ENCODE measurements around the gene EVI5.
"Not testable (repeated sequence)": the region's sequence is repeated elsewhere in the genome, so short reads cannot be mapped to it uniquely, and the experiment has no call there.

The EVI5 gene

DNA sequence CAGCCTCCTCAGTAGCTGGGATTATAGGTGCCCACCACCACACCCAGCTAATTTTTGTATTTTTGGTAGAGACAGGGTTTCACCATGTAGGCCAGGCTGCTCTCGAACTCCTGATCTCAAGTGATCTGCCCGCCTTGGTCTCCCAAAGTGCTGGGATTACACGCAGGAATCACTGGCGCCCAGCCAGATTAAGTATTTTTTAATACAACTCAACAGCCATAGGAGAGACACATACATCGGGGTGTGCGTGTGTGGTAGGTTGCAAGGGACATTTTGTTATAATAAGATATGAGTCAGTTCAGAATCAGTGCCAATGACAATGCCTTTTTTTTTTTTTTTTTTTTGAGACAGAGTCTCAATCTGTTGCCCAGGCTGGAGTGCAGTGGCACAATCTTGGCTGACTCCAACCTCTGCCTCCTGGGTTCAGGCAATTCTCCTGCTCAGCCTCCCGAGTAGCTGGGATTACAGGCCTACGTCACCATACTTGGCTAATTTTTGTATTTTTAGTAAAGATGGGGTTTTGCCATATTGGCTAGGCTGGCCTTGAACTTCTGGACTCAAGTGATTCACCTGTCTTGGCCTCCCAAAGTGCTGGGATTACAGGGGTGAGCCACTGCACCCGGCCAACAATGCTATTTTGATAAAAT is 259.8 kb downstream of the EVI5 start:
- not testable (repeated sequence) for H3K27me3 ChIP-seq (ENCODE audit: insufficient read depth, low read length); H2AFZ ChIP-seq (ENCODE audit: low read length, unreplicated experiment); H3K79me2 ChIP-seq (ENCODE audit: control insufficient read depth, insufficient read depth, low read length, unreplicated experiment); H3K4me3 ChIP-seq (ENCODE audit: low read depth, low read length); H3K4me1 ChIP-seq (ENCODE audit: control insufficient read depth, insufficient read depth, low read length, unreplicated experiment); H3K27ac ChIP-seq (ENCODE audit: low read depth, low read length); H3K36me3 ChIP-seq (ENCODE audit: insufficient read depth, low read length)

DNA sequence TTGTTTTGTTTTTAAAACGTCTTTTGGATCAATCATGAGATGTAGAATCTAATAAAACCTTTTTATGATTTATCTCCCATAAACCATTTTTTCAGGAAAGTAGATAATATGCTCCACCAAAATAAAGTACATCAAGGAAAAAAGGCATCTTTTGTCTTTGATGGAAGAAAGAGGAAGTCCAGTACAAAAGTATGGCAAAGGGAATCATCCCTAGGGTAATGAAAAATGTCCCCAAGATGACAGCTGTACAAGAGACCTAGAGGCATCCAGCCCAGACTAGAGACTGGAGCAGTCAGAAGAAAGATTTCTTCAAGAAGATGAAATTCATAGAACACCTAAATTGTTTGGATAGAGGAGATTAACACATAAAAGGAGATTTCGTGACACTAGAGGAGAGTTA is 265.9 kb downstream of the EVI5 start:
- Histone ChIP-seq H3K4me1 (ENCODE audit: control insufficient read depth, insufficient read depth, low read length, unreplicated experiment) (no peaks in the 10 kb centered on the region), H3K36me3 (ENCODE audit: insufficient read depth, low read length) (peaks cover 4% of the 10 kb centered on the region; the same call in 1 of the 2 replicates), H3K79me2 (ENCODE audit: control insufficient read depth, insufficient read depth, low read length, unreplicated experiment) (no peaks in the 10 kb centered on the region)

DNA sequence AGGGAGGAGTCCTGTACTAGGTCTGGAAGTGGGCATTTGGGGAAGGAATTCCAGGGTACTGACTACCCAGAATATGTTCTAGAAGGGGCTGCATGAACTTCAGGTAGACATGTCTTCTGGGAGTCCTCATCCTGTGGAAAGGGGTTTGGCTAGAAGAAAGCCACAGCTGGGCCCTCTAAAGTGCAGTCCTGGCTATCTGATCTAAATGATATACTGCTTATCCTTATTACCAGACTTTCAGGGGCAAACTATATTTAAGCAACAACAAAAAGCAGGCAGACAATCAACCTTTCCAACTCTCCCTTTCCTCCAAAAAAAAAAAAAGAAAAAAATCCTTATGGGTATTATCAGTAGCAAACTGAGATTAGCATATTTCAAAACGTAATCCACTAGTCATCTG is 268.3 kb downstream of the EVI5 start:
- Histone ChIP-seq H3K36me3 (ENCODE audit: insufficient read depth, low read length) (peaks cover 4% of the 10 kb centered on the region; the same call in 1 of the 2 replicates), H3K27ac (ENCODE audit: low read depth, low read length) (no peak overlapping the region)

More for the DNA sequence above, 265.9 kb downstream of the EVI5 start:
- Histone ChIP-seq H3K4me3 (ENCODE audit: low read depth, low read length) (no peak overlapping the region), H2AFZ (ENCODE audit: low read length, unreplicated experiment) (no peak overlapping the region), H3K27me3 (ENCODE audit: insufficient read depth, low read length) (no peaks in the 10 kb centered on the region), H3K27ac (ENCODE audit: low read depth, low read length) (no peak overlapping the region)

GRCh38 chr1:92515796-92516201 is 269.1 kb downstream of the EVI5 start:
- Histone ChIP-seq H3K27ac (ENCODE audit: low read depth, low read length) (no peak overlapping the region), H3K4me3 (ENCODE audit: low read depth, low read length) (no peak overlapping the region)

More for the DNA sequence above, 268.3 kb downstream of the EVI5 start:
- H3K4me3 ChIP-seq (ENCODE audit: low read depth, low read length): no peak overlapping the region
- H3K79me2 ChIP-seq (ENCODE audit: control insufficient read depth, insufficient read depth, low read length, unreplicated experiment): no peaks in the 10 kb centered on the region
- no peaks in the 10 kb centered on the region for H3K27me3 ChIP-seq (ENCODE audit: insufficient read depth, low read length)
- no peak overlapping the region for H2AFZ ChIP-seq (ENCODE audit: low read length, unreplicated experiment)
- no peaks in the 10 kb centered on the region for H3K4me1 ChIP-seq (ENCODE audit: control insufficient read depth, insufficient read depth, low read length, unreplicated experiment)

DNA sequence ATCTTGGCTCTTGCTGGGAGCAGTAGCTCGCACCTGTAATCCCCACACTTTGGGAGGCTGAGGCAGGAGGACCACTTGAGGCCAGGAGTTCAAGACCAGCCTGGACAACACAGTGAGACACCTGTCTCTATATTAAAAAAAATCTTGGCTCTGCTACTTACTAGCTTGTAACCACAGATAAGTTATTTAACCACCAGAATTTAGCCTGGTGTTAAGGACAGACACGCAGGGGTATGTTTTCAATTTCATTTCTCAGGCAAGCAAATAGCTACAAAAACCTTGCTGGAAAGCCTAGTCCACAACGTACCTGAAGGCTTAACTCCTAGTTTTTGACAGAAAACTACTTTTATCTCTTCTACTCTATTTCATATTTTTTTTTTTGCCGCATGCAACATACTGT is 273.4 kb downstream of the EVI5 start:
- H3K79me2 ChIP-seq (ENCODE audit: control insufficient read depth, insufficient read depth, low read length, unreplicated experiment): no peaks in the 10 kb centered on the region
- no peak overlapping the region for H3K27ac ChIP-seq (ENCODE audit: low read depth, low read length)
- H3K27me3 ChIP-seq (ENCODE audit: insufficient read depth, low read length): no peaks in the 10 kb centered on the region
- no peak overlapping the region for H2AFZ ChIP-seq (ENCODE audit: low read length, unreplicated experiment)
- H3K4me3 ChIP-seq (ENCODE audit: low read depth, low read length): no peak overlapping the region
- H3K4me1 ChIP-seq (ENCODE audit: control insufficient read depth, insufficient read depth, low read length, unreplicated experiment): no peaks in the 10 kb centered on the region
- H3K36me3 ChIP-seq (ENCODE audit: insufficient read depth, low read length): no peaks in the 10 kb centered on the region

More at GRCh38 chr1:92515796-92516201, 269.1 kb downstream of the EVI5 start:
- H3K79me2 ChIP-seq (ENCODE audit: control insufficient read depth, insufficient read depth, low read length, unreplicated experiment): no peaks in the 10 kb centered on the region
- no peak overlapping the region for H2AFZ ChIP-seq (ENCODE audit: low read length, unreplicated experiment)
- H3K4me1 ChIP-seq (ENCODE audit: control insufficient read depth, insufficient read depth, low read length, unreplicated experiment): no peaks in the 10 kb centered on the region
- no peaks in the 10 kb centered on the region for H3K27me3 ChIP-seq (ENCODE audit: insufficient read depth, low read length)
- H3K36me3 ChIP-seq (ENCODE audit: insufficient read depth, low read length): peaks cover 4% of the 10 kb centered on the region; the same call in 1 of the 2 replicates

GRCh38 chr1:92509619-92510018 is 275.3 kb downstream of the EVI5 start:
- H2AFZ ChIP-seq (ENCODE audit: low read length, unreplicated experiment): no peak overlapping the region
- no peaks in the 10 kb centered on the region for H3K27me3 ChIP-seq (ENCODE audit: insufficient read depth, low read length)
- H3K79me2 ChIP-seq (ENCODE audit: control insufficient read depth, insufficient read depth, low read length, unreplicated experiment): no peaks in the 10 kb centered on the region
- H3K4me1 ChIP-seq (ENCODE audit: control insufficient read depth, insufficient read depth, low read length, unreplicated experiment): no peaks in the 10 kb centered on the region
- no peak overlapping the region for H3K27ac ChIP-seq (ENCODE audit: low read depth, low read length)
- no peak overlapping the region for H3K4me3 ChIP-seq (ENCODE audit: low read depth, low read length)
- no peaks in the 10 kb centered on the region for H3K36me3 ChIP-seq (ENCODE audit: insufficient read depth, low read length)

DNA sequence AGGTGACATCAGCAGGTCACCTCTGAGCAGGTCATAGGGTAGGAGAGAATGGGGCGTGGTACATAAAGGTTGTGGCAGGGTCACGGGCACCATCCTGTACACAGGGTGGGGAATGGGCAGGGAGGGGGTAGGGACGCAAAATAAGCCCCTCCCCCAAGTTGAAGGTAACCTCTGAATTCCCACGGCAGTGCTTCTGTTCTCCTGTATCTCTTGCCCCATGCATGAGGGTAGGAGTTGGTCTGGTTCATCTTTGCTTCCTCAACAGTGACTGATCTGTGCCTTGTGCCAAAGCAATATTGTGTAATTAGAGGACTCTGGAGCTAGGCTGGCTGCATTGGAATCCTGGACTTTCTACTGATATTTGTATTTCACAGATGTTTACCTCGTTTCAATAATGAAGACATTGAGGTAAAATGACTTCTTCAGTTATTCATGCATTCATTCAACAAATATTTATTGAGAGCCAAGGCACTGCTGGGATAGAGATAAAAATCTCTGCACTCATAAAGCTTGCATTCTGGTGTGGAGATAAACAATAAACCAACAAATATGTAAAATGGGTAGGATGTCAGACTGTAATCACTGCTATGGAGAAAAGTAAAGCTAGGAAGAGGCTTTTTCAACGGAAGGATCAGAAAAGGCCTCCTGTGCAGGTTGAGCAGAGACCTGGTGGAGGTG is 279.8 kb downstream of the EVI5 start:
- Histone ChIP-seq H3K27me3 (ENCODE audit: insufficient read depth, low read length) (no peaks in the 10 kb centered on the region), H3K79me2 (ENCODE audit: control insufficient read depth, insufficient read depth, low read length, unreplicated experiment) (no peaks in the 10 kb centered on the region), H3K4me3 (ENCODE audit: low read depth, low read length) (no peak overlapping the region), H3K4me1 (ENCODE audit: control insufficient read depth, insufficient read depth, low read length, unreplicated experiment) (peaks cover 12% of the 10 kb centered on the region), H3K27ac (ENCODE audit: low read depth, low read length) (no peak overlapping the region), H3K36me3 (ENCODE audit: insufficient read depth, low read length) (no peaks in the 10 kb centered on the region), H2AFZ (ENCODE audit: low read length, unreplicated experiment) (no peak overlapping the region)

- no peaks in the 10 kb centered on the region for H3K36me3 ChIP-seq (ENCODE audit: insufficient read depth, low read length)
- no peak overlapping the region for H2AFZ ChIP-seq (ENCODE audit: low read length, unreplicated experiment)
- H3K27ac ChIP-seq (ENCODE audit: low read depth, low read length): no peak overlapping the region
- H3K4me1 ChIP-seq (ENCODE audit: control insufficient read depth, insufficient read depth, low read length, unreplicated experiment): peaks cover 12% of the 10 kb centered on the region
- H3K4me3 ChIP-seq (ENCODE audit: low read depth, low read length): no peak overlapping the region
- no peaks in the 10 kb centered on the region for H3K27me3 ChIP-seq (ENCODE audit: insufficient read depth, low read length)
- H3K79me2 ChIP-seq (ENCODE audit: control insufficient read depth, insufficient read depth, low read length, unreplicated experiment): no peaks in the 10 kb centered on the region
Observed at GRCh38 chr1:92504291-92505014, 280.5 kb downstream of the EVI5 start.

DNA sequence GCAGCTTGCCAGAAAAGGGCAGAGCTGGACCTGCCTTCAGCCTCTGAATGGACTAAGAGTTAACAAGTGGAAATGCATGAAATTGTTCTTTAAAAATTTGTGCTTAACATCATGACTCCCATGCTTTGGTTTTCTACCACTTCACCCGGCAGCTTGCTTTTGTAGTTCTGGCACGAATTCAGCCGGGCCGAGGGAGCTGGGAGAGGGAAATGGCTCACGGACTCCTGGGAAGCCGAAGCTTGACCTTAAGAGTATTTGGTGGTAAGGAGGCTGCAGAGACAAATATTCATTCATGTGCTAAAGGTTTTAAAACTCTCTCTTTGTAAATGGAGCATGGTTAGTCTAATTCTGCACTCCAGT is 281.0 kb downstream of the EVI5 start:
- no peaks in the 10 kb centered on the region for H3K79me2 ChIP-seq (ENCODE audit: control insufficient read depth, insufficient read depth, low read length, unreplicated experiment)
- no peak overlapping the region for H3K27ac ChIP-seq (ENCODE audit: low read depth, low read length)
- peaks cover 12% of the 10 kb centered on the region for H3K4me1 ChIP-seq (ENCODE audit: control insufficient read depth, insufficient read depth, low read length, unreplicated experiment)
- no peaks in the 10 kb centered on the region for H3K36me3 ChIP-seq (ENCODE audit: insufficient read depth, low read length)
- H2AFZ ChIP-seq (ENCODE audit: low read length, unreplicated experiment): no peak overlapping the region
- H3K27me3 ChIP-seq (ENCODE audit: insufficient read depth, low read length): no peaks in the 10 kb centered on the region
- no peak overlapping the region for H3K4me3 ChIP-seq (ENCODE audit: low read depth, low read length)

GRCh38 chr1:92503043-92503925 is 281.6 kb downstream of the EVI5 start:
- peaks cover 12% of the 10 kb centered on the region for H3K4me1 ChIP-seq (ENCODE audit: control insufficient read depth, insufficient read depth, low read length, unreplicated experiment)
- H3K79me2 ChIP-seq (ENCODE audit: control insufficient read depth, insufficient read depth, low read length, unreplicated experiment): no peaks in the 10 kb centered on the region
- H3K4me3 ChIP-seq (ENCODE audit: low read depth, low read length): no peak overlapping the region
- H3K27me3 ChIP-seq (ENCODE audit: insufficient read depth, low read length): no peaks in the 10 kb centered on the region
- H2AFZ ChIP-seq (ENCODE audit: low read length, unreplicated experiment): no peak overlapping the region
- no peaks in the 10 kb centered on the region for H3K36me3 ChIP-seq (ENCODE audit: insufficient read depth, low read length)
- H3K27ac ChIP-seq (ENCODE audit: low read depth, low read length): no peak overlapping the region
